ENCODE measurements around the gene MYO1B.

Gene MYO1B

DNA sequence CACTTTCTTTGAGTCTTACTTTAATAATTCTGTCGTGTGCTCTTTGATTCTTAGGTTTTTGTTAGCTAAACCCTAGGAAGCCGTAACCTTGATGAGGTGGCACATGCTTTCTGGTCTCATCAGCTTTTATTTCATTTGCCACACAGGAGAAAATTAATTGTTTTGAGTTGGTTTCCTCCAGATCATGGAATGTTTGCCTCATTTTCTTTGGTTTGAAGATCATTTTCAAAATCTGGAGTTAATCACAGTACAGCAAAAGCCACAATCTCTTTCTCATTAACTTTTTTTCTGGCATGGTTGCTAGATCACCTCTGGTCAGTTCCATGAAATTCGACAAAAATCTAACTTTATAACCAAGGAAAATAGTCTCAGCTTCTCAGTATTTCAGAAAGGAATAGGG lies 182.9 kb downstream of the MYO1B start:
- no peak for DNase-seq (ENCODE audit: low spot score)
- TF ChIP-seq, protein P1, sequence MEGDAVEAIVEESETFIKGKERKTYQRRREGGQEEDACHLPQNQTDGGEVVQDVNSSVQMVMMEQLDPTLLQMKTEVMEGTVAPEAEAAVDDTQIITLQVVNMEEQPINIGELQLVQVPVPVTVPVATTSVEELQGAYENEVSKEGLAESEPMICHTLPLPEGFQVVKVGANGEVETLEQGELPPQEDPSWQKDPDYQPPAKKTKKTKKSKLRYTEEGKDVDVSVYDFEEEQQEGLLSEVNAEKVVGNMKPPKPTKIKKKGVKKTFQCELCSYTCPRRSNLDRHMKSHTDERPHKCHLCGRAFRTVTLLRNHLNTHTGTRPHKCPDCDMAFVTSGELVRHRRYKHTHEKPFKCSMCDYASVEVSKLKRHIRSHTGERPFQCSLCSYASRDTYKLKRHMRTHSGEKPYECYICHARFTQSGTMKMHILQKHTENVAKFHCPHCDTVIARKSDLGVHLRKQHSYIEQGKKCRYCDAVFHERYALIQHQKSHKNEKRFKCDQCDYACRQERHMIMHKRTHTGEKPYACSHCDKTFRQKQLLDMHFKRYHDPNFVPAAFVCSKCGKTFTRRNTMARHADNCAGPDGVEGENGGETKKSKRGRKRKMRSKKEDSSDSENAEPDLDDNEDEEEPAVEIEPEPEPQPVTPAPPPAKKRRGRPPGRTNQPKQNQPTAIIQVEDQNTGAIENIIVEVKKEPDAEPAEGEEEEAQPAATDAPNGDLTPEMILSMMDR (IDR thresholded peaks at IDR 0.05; ENCODE audit: extremely low read depth, missing control alignments): no peak

DNA sequence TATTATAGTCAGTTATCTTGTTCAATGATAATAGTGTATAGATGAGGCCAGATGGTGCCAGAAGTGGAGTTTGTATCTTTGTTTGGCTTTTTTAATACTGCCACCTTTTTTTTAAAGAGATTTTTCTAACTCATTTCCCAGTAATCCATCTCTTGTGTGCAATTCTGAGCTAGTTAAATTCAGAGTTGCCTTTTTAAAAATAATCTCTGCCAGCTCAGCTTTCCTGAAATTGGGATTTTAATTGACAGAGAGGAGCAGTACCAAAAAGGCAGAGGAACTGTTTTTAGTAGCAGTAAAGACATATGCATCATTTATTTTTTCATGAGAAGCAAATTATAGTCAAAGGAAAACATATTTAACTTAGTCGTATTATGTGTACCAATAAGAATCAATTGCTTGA lies 185.3 kb downstream of the MYO1B start:
- TF ChIP-seq, protein P1 (IDR thresholded peaks at IDR 0.05; ENCODE audit: extremely low read depth, missing control alignments): no peak
- DNase-seq (ENCODE audit: low spot score): no peak

DNA sequence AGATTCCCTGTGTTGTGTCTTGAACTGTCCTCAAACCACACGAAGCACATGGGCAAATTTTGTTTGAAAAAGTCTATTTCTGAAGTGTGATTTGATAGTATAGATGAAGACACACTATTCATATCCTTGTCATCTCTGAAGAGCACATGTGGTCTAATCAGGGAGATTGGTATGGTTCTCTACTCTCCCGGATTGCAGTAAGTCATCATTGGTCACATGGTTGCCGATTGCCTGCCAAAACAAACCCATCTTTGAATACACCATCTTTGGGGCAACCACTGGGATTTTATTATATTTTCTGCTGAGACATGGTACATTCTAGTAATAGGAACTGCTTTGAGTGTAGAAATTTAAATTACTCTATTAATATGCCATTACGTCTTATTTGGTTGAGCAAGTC lies 186.9 kb downstream of the MYO1B start:
- TF ChIP-seq, protein P1 (IDR thresholded peaks at IDR 0.05; ENCODE audit: extremely low read depth, missing control alignments): no peak
- DNase-seq (ENCODE audit: low spot score): no peak

DNA sequence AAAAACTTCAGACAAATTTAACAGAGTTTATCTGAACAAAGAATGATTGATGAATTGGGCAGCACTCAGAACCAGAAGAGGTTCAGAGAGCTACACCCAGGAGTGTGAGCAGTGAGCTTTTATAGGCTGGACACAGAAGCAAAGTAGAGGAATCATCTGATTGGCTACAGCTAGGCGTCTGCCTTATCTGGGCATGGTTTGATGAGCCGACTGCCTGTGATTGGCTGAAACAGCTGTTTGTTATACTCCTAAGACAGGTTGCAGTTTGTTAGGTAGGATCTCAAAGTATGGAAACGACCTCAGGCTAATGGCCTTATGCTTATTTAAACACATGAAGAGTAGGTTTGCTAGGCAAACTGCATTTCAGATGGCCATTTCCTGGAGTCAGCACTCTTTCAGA lies 188.9 kb downstream of the MYO1B start:
- TF ChIP-seq, protein P1 (IDR thresholded peaks at IDR 0.05; ENCODE audit: extremely low read depth, missing control alignments): no peak
- no peak for DNase-seq (ENCODE audit: low spot score)

DNA sequence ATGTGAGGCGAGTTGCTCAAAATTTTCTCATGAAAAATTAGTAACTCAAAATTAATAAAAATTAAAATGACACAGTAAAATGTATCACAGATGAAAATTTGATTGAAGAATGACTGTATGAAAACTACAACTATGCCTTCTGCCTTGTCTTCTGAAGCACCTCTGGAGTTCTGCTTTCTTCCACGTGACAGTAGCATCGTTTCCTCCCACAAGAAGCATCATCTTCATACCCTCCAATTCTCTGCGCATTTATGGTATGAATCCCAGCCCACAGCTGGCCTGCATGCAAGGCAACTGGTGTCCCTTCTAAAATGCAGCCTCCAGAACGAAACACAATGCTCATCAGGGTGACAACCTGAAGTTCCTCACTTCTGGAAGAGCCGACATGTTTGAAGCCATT lies 189.9 kb downstream of the MYO1B start:
- TF ChIP-seq, protein P1 (IDR thresholded peaks at IDR 0.05; ENCODE audit: extremely low read depth, missing control alignments): no peak

DNA sequence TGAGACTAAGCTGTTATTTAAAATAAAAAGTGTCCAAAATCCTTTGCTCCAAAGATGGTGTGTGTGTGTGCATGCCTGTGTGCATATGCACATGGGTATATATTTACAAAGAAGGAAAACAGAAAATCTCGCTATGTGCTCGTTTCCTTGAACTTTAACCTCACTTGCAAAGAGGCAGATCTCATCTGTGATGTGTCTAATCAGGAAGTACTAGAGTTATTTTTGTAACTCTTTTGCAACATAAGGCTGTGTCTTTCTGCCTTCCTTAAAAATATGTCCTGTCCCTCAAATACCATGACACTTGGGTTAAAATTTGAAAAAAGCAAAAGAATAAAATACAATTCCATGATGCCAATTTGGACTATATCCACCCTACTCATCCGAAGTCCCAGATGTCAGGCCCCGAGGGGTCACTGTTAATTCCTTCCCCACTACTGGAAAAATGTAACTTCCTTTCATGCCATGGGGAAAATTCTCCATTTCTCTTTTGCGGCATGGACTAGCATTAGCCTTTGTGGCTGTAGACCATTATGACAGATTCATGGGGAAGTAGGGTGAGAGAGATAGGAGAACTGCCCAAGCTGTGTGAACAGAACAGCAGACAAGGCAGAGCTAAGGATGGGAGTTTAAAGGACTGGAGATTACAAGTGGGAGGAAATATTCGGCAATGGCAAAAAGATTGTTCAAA lies 191.3 kb downstream of the MYO1B start:
- TF ChIP-seq, protein P1 (IDR thresholded peaks at IDR 0.05; ENCODE audit: extremely low read depth, missing control alignments): no peak
- DNase-seq (ENCODE audit: low spot score): no peak

More for the DNA sequence above, 189.9 kb downstream of the MYO1B start:
- no peak for DNase-seq (ENCODE audit: low spot score)

DNA sequence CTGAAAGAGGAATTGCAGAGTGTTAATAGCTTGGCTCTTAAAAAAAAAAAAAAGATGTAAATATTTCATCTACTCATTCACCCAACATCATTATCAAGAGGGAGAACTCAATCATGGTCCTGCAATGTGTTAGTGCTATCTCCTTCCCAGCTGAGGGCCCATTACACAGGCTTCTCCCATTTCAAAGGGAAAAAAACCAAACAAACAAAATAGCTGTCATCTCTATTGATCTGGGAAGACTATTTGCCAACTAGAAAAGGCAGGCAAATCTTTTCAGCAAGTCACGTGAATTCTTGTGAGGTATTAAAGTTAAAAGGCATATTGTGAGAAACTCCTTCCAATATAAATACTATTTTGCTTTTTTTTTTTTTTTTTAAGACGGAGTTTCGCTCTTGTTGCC lies 194.3 kb downstream of the MYO1B start:
- DNase-seq (ENCODE audit: low spot score): no peak
- TF ChIP-seq, protein P1 (IDR thresholded peaks at IDR 0.05; ENCODE audit: extremely low read depth, missing control alignments): no peak
